IMR-90 (cell line): ENCODE results near the gene IL6ST. TPM values are rescaled to one million over a fixed set of nuclear protein-coding genes. Genes with fewer than 3 reads are reported as not detected.

Experiments
- ATAC-seq: fragments of 200-7000 bp; cut with Tn5 transposase; 2 replicates; pipeline ENCODE4 v1.9.1; 2020; ENCODE audit warnings: low read depth, mild to moderate bottlenecking, moderate library complexity
- BruUV-seq: library from RNA; stranded (reverse); fragments of 400-500 nt; replicated peaks from 2 replicates; lab custom pipeline; 2021; lab: Mats Ljungman, UMichigan
- CTCF ChIA-PET: fragments of 300-600 bp; formaldehyde crosslinking; extraction: SDS; loops from one replicate; lab custom pipeline; 2021; ENCODE audit warnings: antibody characterized with exemption; lab: Yijun Ruan, JAX
- POLR2A ChIA-PET: fragments of 300-600 bp; sonication (Branson Sonifier 250); formaldehyde crosslinking; loops from one replicate; lab custom pipeline; 2022; ENCODE audit warnings: antibody characterized with exemption; ENCODE audit not compliant: unreplicated experiment; lab: Charles Lee
- DNase-seq: peaks from one replicate; pipeline ENCODE4 v3.0.0; 2013
- H2AFZ ChIP-seq: replicated peaks from 2 replicates; pipeline ENCODE3; 2013; ENCODE audit warnings: low read length, mild to moderate bottlenecking; ENCODE audit not compliant: poor library complexity
- H2AK5ac ChIP-seq: 2 replicates; pipeline ENCODE4 v1.6.1; 2013; ENCODE audit warnings: low read depth, low read length, inconsistent platforms
- H2AK9ac ChIP-seq: replicated peaks from 2 replicates; pipeline ENCODE3; 2013; ENCODE audit warnings: mild to moderate bottlenecking, low read depth, low read length, moderate library complexity; ENCODE audit not compliant: poor library complexity
- H2BK120ac ChIP-seq: 2 replicates; pipeline ENCODE4 v1.6.1; 2013; ENCODE audit warnings: low read depth, low read length, inconsistent platforms
- H2BK15ac ChIP-seq: 3 replicates; pipeline ENCODE4 v1.6.1; 2013; ENCODE audit warnings: low read depth, low read length, inconsistent platforms
- H2BK20ac ChIP-seq: 2 replicates; pipeline ENCODE4 v1.6.1; 2013; ENCODE audit warnings: low read depth, mild to moderate bottlenecking, inconsistent platforms, low read length, moderate library complexity
- H2BK5ac ChIP-seq: 2 replicates; pipeline ENCODE4 v1.6.1; 2013; ENCODE audit warnings: mild to moderate bottlenecking, low read depth, low read length, inconsistent platforms; ENCODE audit not compliant: poor library complexity, severe bottlenecking
- H3K14ac ChIP-seq: replicated peaks from 2 replicates; pipeline ENCODE4 v1.6.1; 2013; ENCODE audit warnings: low read depth, low read length, inconsistent platforms
- H3K18ac ChIP-seq: 2 replicates; pipeline ENCODE4 v1.6.1; 2013; ENCODE audit warnings: low read depth, low read length, control low read depth
- H3K23ac ChIP-seq: 2 replicates; pipeline ENCODE4 v1.6.1; 2013; ENCODE audit warnings: low read depth, low read length, inconsistent platforms
- H3K27ac ChIP-seq: 2 replicates; pipeline ENCODE4 v1.5.1; 2013; ENCODE audit warnings: mild to moderate bottlenecking, control low read depth, low read length; ENCODE audit not compliant: insufficient read depth
- H3K27me3 ChIP-seq: 2 replicates; pipeline ENCODE4 v1.6.1; 2013; ENCODE audit warnings: low read length; ENCODE audit not compliant: control insufficient read depth, insufficient read depth
- H3K36me3 ChIP-seq: 2 replicates; pipeline ENCODE4 v1.6.1; 2013; ENCODE audit warnings: low read length, mixed read lengths; ENCODE audit not compliant: control insufficient read depth, insufficient read depth
- H3K4ac ChIP-seq: 2 replicates; pipeline ENCODE4 v1.6.1; 2013; ENCODE audit warnings: low read depth, low read length, inconsistent platforms
- H3K4me1 ChIP-seq: 2 replicates; pipeline ENCODE4 v1.6.1; 2013; ENCODE audit warnings: low read length, mixed read lengths; ENCODE audit not compliant: control insufficient read depth, insufficient read depth
- H3K4me2 ChIP-seq: 2 replicates; pipeline ENCODE4 v1.6.1; 2013; ENCODE audit warnings: low read depth, mild to moderate bottlenecking, control low read depth, low read length, moderate library complexity
- H3K4me3 ChIP-seq: 2 replicates; pipeline ENCODE4 v1.5.1; 2013; ENCODE audit warnings: low read depth, mild to moderate bottlenecking, control low read depth, low read length, moderate library complexity; ENCODE audit not compliant: insufficient read depth
- H3K56ac ChIP-seq: 2 replicates; pipeline ENCODE4 v1.6.1; 2013; ENCODE audit warnings: low read length, inconsistent platforms; ENCODE audit not compliant: insufficient read depth; ENCODE audit errors: extremely low read depth
- H3K79me1 ChIP-seq, 2 experiments: 2 replicates each; pipeline ENCODE4 v1.6.1; 2013; ENCODE audit warnings: low read length in 2 of 2, inconsistent platforms in 1 of 2, low read depth in 1 of 2
- H3K9ac ChIP-seq: 2 replicates; pipeline ENCODE4 v1.6.1; 2013; ENCODE audit warnings: low read depth, low read length, control low read depth
- H3K9me1 ChIP-seq: 2 replicates; pipeline ENCODE4 v1.6.1; 2013; ENCODE audit warnings: low read length, inconsistent platforms; ENCODE audit not compliant: insufficient read depth
- H3K9me3 ChIP-seq: 2 replicates; pipeline ENCODE4 v1.6.1; 2013; ENCODE audit warnings: low read length; ENCODE audit not compliant: control insufficient read depth, insufficient read depth
- H4K20me1 ChIP-seq: 2 replicates; pipeline ENCODE4 v1.6.1; 2013; ENCODE audit warnings: low read length, inconsistent platforms; ENCODE audit not compliant: insufficient read depth
- H4K5ac ChIP-seq: 2 replicates; pipeline ENCODE4 v1.6.1; 2013; ENCODE audit warnings: mild to moderate bottlenecking, low read depth, low read length, control low read depth
- H4K8ac ChIP-seq, 2 experiments: 2 replicates each; pipeline ENCODE4 v1.6.1; 2013; ENCODE audit warnings: low read depth in 2 of 2, low read length in 2 of 2, control low read depth in 1 of 2, inconsistent platforms in 1 of 2
- H4K91ac ChIP-seq: 2 replicates; pipeline ENCODE4 v1.6.1; 2013; ENCODE audit warnings: low read depth, low read length, inconsistent platforms; ENCODE audit not compliant: insufficient read depth
- BHLHE40 ChIP-seq: fragments of 150-350 bp; IDR thresholded peaks from 2 replicates; pipeline ENCODE4 v1.6.1; 2016; ENCODE audit warnings: mild to moderate bottlenecking, low read depth, low read length
- CEBPB ChIP-seq: IDR thresholded peaks from 2 replicates; pipeline ENCODE4 v1.6.1; 2012; ENCODE audit warnings: low read depth, low read length, improper control_type of control experiment
- MAFK ChIP-seq: IDR thresholded peaks from 2 replicates; pipeline ENCODE4 v1.6.1; 2012; ENCODE audit warnings: low read depth, low read length, improper control_type of control experiment
- MAZ ChIP-seq: IDR thresholded peaks from 2 replicates; pipeline ENCODE4 v1.6.1; 2012; ENCODE audit warnings: low read depth, mild to moderate bottlenecking, low read length, improper control_type of control experiment, moderate library complexity, borderline replicate concordance
- POLR2A ChIP-seq: IDR thresholded peaks from 2 replicates; pipeline ENCODE4 v1.6.1; 2012; ENCODE audit warnings: mild to moderate bottlenecking, low read depth, low read length
- RCOR1 ChIP-seq: IDR thresholded peaks from 2 replicates; pipeline ENCODE4 v1.6.1; 2012; ENCODE audit warnings: mild to moderate bottlenecking, low read length, improper control_type of control experiment; ENCODE audit not compliant: insufficient replicate concordance
- WGBS, 2 experiments: methylation state at CpG; one replicate each; pipeline versions ENCODE4 v1.1.5 to v1.1.7; 2013; ENCODE audit warnings: missing lambda C conversion rate in 2 of 2; ENCODE audit not compliant: insufficient read length in 1 of 2; ENCODE audit errors: extremely low coverage in 2 of 2; 5-methylcytosine and 5-hydroxymethylcytosine counted together
- dilution Hi-C: fragments of 300-500 bp; cut with HindIII; formaldehyde crosslinking; loops from one replicate; pipeline ENCODE4 v1.14.3; 2018; ENCODE audit warnings: low sequenced_read_pairs; ENCODE audit not compliant: unreplicated experiment
- in situ Hi-C: fragments of 300-500 bp; cut with MboI; formaldehyde crosslinking; loops from 3 replicates; pipeline ENCODE4 v1.14.3; 2019; ENCODE audit warnings: low sequenced_read_pairs, inconsistent platforms, mixed read lengths
- intact Hi-C: fragments of 100-400 bp; cut with micrococcal nuclease; formaldehyde crosslinking; loops from 2 replicates; pipeline ENCODE4 v1.10.0; 2022
- polyA plus RNA-seq, 3 experiments: library from polyadenylated mRNA; depleted of rRNA; stranded (reverse); fragments of >200 nt; gene quantifications; 2 replicates each; pipeline ENCODE4 v1.2.3, GENCODE V29; 2012; ENCODE audit warnings: low replicate concordance in 1 of 3
- total RNA-seq: library from RNA; depleted of rRNA; stranded (reverse); fragments of >200 nt; gene quantifications from 2 replicates; pipeline ENCODE4 v1.2.3, GENCODE V29; 2012

Gene IL6ST
- total and polyA plus RNA-seq, 2 of the 4 experiments (the other 2 are of a cell fraction) = 90.6 to 506 TPM

DNA sequence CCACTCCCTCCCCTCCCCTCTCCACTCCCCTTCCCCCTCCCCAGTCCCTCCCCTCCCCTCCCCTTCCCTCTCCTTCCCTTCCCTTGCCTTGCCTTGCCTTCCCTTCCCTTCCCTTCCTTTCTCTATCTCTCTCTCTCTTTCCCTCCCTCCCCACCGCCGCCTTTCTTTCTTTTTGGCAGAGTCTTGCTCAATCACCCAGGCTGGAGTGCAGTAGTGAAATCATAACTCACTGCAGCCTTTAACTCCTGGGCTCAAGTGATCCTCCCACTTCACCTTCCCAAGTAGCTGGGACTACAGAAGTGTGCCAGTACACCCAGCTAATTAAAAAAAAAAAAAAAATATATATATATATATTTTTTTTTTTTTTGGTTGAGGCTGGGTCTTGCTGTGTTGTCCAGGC lies 98.1 kb downstream of the IL6ST start:
- Histone ChIP-seq H4K20me1 (no peaks in the 10 kb centered on the region), H3K4me2 (no peak overlapping the region), H3K23ac (no peak overlapping the region), H3K4ac (no peak overlapping the region), H2BK15ac (no peak overlapping the region), H3K18ac (no peak overlapping the region), H3K4me1 (peaks cover 6% of the 10 kb centered on the region), H4K8ac (no peak overlapping the region), H2BK5ac (no peak overlapping the region), H3K4me3 (no peak overlapping the region), H3K14ac (no peak overlapping the region), H2AFZ (no peak overlapping the region), H3K9ac (no peak overlapping the region), H2BK120ac (no peak overlapping the region), H2BK20ac (no peak overlapping the region), H3K79me1 (no peaks in the 10 kb centered on the region), H3K9me1 (peaks cover 8% of the 10 kb centered on the region; the same call in 1 of the 2 replicates), H2AK9ac (no peak overlapping the region), H3K27ac (no peak overlapping the region), H3K36me3 (no peaks in the 10 kb centered on the region), H2AK5ac (no peak overlapping the region), H4K5ac (no peak overlapping the region), H3K9me3 (no peaks in the 10 kb centered on the region), H4K91ac (no peak overlapping the region), H3K27me3 (no peaks in the 10 kb centered on the region), H3K56ac (no peak overlapping the region)
- WGBS, 2 experiments = no CpG with 5 or more reads among the region's 2 CpGs
- TF ChIP-seq MAZ (no peak), POLR2A (no peak), RCOR1 (no peak), MAFK (no peak), CEBPB (peak; percentile 11; the same call in 1 of the 2 replicates), BHLHE40 (no peak)
- no TSS peak for BruUV-seq
- in situ Hi-C loops (no loop called here), dilution Hi-C loops (no loop called here), intact Hi-C loops (no loop called here)
- DNase-seq (no peak), ATAC-seq (no peak)
- CTCF ChIA-PET = no interaction called here
- POLR2A ChIA-PET = no interaction called here
